ENCODE data around the gene PPP1R15A. TPM values are rescaled to one million over a fixed set of nuclear protein-coding genes. Genes with fewer than 3 reads are reported as not detected.

Gene PPP1R15A
- total RNA-seq, 1 experiment from 2014 or later = 17.0 TPM

- TF ChIP-seq ZNF512 (CRISPR knock-in tag; IDR thresholded peaks at IDR 0.05; ENCODE audit: borderline replicate concordance) = no peak
- TF ChIP-seq TEAD4 (CRISPR knock-in tag; IDR thresholded peaks at IDR 0.05) = no peak
- no peak for TF ChIP-seq ZNF317 (CRISPR knock-in tag; IDR thresholded peaks at IDR 0.05; ENCODE audit: borderline replicate concordance, low read depth)
- TF ChIP-seq TCF7 (CRISPR knock-in tag; IDR thresholded peaks at IDR 0.05; ENCODE audit: low read depth) = no peak
- TF ChIP-seq OVOL2 (CRISPR knock-in tag; IDR thresholded peaks at IDR 0.05; ENCODE audit: borderline replicate concordance) = no peak
- TF ChIP-seq USF1 (CRISPR knock-in tag; IDR thresholded peaks at IDR 0.05) = no peak
Measured at GRCh38 chr19:48866692-48867091, 5.5 kb upstream of the PPP1R15A start (continued).

- DNase-seq (ENCODE audit: low spot score) (no peak), ATAC-seq (no peak)
- H3K27ac Mint-ChIP-seq = no peak overlapping the region
- peaks cover 3% of the 10 kb centered on the region; the same call in 1 of the 2 replicates for H3K36me3 Mint-ChIP-seq
- ChIA-PET CTCF (interaction anchor here (1.0 to 2.3 kb wide), 2 partner anchors 24 to 103 kb away, joined by 3 to 9 read pairs; no protein-coding TSS in a partner anchor), POLR2A (no interaction called here)
- H3K4me3 Mint-ChIP-seq = no peak overlapping the region; the same call in 1 of the 2 replicates
- H3K4me1 Mint-ChIP-seq = peaks cover 22% of the 10 kb centered on the region
- TF ChIP-seq NFE2L1 (CRISPR knock-in tag; IDR thresholded peaks at IDR 0.05) = no peak
- H3K27me3 Mint-ChIP-seq (ENCODE audit: low read depth) = no peaks in the 10 kb centered on the region; the same call in 1 of the 2 replicates
- H3K9me3 Mint-ChIP-seq = no peaks in the 10 kb centered on the region
Measured at GRCh38 chr19:48867123-48867745, 5.0 kb upstream of the PPP1R15A start.

GRCh38 chr19:48867746-48868113 is 4.5 kb upstream of the PPP1R15A start:
- TF ChIP-seq TEAD4 (CRISPR knock-in tag; IDR thresholded peaks at IDR 0.05) (no peak), ATF1 (CRISPR knock-in tag; IDR thresholded peaks at IDR 0.05) (no peak), FOXP4 (CRISPR knock-in tag; IDR thresholded peaks at IDR 0.05) (no peak), ZNF671 (CRISPR knock-in tag; IDR thresholded peaks at IDR 0.05) (no peak), IRF2 (CRISPR knock-in tag; IDR thresholded peaks at IDR 0.05; ENCODE audit: borderline replicate concordance, low read depth) (no peak), SP1 (CRISPR knock-in tag; conservative IDR thresholded peaks at IDR 0.05) (no peak)
- TF ChIP-seq, protein P1, sequence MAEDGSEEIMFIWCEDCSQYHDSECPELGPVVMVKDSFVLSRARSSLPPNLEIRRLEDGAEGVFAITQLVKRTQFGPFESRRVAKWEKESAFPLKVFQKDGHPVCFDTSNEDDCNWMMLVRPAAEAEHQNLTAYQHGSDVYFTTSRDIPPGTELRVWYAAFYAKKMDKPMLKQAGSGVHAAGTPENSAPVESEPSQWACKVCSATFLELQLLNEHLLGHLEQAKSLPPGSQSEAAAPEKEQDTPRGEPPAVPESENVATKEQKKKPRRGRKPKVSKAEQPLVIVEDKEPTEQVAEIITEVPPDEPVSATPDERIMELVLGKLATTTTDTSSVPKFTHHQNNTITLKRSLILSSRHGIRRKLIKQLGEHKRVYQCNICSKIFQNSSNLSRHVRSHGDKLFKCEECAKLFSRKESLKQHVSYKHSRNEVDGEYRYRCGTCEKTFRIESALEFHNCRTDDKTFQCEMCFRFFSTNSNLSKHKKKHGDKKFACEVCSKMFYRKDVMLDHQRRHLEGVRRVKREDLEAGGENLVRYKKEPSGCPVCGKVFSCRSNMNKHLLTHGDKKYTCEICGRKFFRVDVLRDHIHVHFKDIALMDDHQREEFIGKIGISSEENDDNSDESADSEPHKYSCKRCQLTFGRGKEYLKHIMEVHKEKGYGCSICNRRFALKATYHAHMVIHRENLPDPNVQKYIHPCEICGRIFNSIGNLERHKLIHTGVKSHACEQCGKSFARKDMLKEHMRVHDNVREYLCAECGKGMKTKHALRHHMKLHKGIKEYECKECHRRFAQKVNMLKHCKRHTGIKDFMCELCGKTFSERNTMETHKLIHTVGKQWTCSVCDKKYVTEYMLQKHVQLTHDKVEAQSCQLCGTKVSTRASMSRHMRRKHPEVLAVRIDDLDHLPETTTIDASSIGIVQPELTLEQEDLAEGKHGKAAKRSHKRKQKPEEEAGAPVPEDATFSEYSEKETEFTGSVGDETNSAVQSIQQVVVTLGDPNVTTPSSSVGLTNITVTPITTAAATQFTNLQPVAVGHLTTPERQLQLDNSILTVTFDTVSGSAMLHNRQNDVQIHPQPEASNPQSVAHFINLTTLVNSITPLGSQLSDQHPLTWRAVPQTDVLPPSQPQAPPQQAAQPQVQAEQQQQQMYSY (CRISPR knock-in tag; IDR thresholded peaks at IDR 0.05) = no peak
- H3K27me3 Mint-ChIP-seq (ENCODE audit: low read depth) = no peaks in the 10 kb centered on the region; the same call in 1 of the 2 replicates
- no peaks in the 10 kb centered on the region for H3K9me3 Mint-ChIP-seq
- DNase-seq (ENCODE audit: low spot score) = no peak
- H3K4me3 Mint-ChIP-seq = peak overlapping the region; percentile 53
- peaks cover 5% of the 10 kb centered on the region; the same call in 1 of the 2 replicates for H3K36me3 Mint-ChIP-seq
- H3K27ac Mint-ChIP-seq = no peak overlapping the region
- ChIA-PET CTCF (interaction anchor here (1.0 to 2.3 kb wide), 4 partner anchors 25 to 103 kb away, joined by 3 to 9 read pairs (median 6); no protein-coding TSS in a partner anchor), POLR2A (no interaction called here)
- peaks cover 23% of the 10 kb centered on the region for H3K4me1 Mint-ChIP-seq
- no peak for ATAC-seq
